ENCODE measurements around the gene KCNK13.
"Not testable (repeated sequence)": the region's sequence is repeated elsewhere in the genome, so short reads cannot be mapped to it uniquely, and the experiment has no call there.

Gene KCNK13

GRCh38 chr14:90193925-90194324, 132.1 kb downstream of the KCNK13 start:
- DNase-seq (ENCODE audit: low read depth in 2 of 2) = no peak

- no peak for DNase-seq (ENCODE audit: low read depth in 2 of 2)
These were observed 132.9 kb downstream of the KCNK13 start for GRCh38 chr14:90194706-90195105.

- DNase-seq (ENCODE audit: low read depth in 2 of 2) = no peak
These were observed 136.8 kb downstream of the KCNK13 start for GRCh38 chr14:90198541-90199060.

- not testable (repeated sequence) for DNase-seq (ENCODE audit: low read depth in 2 of 2)
These were observed 138.8 kb downstream of the KCNK13 start for GRCh38 chr14:90200546-90200945.

GRCh38 chr14:90201344-90201743, 139.6 kb downstream of the KCNK13 start:
- DNase-seq (ENCODE audit: low read depth in 2 of 2) = no peak

- DNase-seq (ENCODE audit: low read depth in 2 of 2) = no peak
These were observed 142.7 kb downstream of the KCNK13 start for GRCh38 chr14:90204516-90204915.

GRCh38 chr14:90213099-90213748, 151.4 kb downstream of the KCNK13 start:
- no peak for DNase-seq (ENCODE audit: low read depth in 2 of 2)

- no peak for DNase-seq (ENCODE audit: low read depth in 2 of 2)
These were observed 166.7 kb downstream of the KCNK13 start for GRCh38 chr14:90228478-90228877.

GRCh38 chr14:90229942-90230341, 168.1 kb downstream of the KCNK13 start:
- not testable (repeated sequence) for DNase-seq (ENCODE audit: low read depth in 2 of 2)
